Naive B cell (primary cell): Measurements from ENCODE around the gene TBC1D22A. TPM values are rescaled to one million over a fixed set of nuclear protein-coding genes. Genes with fewer than 3 reads are reported as not detected.

ENCODE experiments used
- ATAC-seq, 2 donors: fragments of 150-1000 bp; cut with Tn5 transposase; 2 replicates each; pipeline ENCODE4 v1.10.0; 2021; ENCODE audit warnings: low read depth in 2 of 2, mild to moderate bottlenecking in 2 of 2, moderate library complexity in 2 of 2
- DNase-seq: peaks from one replicate; pipeline ENCODE4 v3.0.0; 2022
- H3K27ac Mint-ChIP-seq, 6 donors: one replicate each; pipeline ENCODE4 v1.8.0; 2020 to 2022; ENCODE audit warnings: mild to moderate bottlenecking in 6 of 6, mixed read lengths in 6 of 6, moderate library complexity in 5 of 6, inconsistent platforms in 2 of 6
- H3K27me3 Mint-ChIP-seq, 3 donors: one replicate each; pipeline ENCODE4 v1.8.0; 2021 to 2022; ENCODE audit warnings: mixed read lengths in 3 of 3, mild to moderate bottlenecking in 1 of 3
- H3K36me3 Mint-ChIP-seq, 2 donors: one replicate each; pipeline ENCODE4 v1.8.0; 2020 to 2022; ENCODE audit warnings: mixed read lengths in 2 of 2, inconsistent platforms in 1 of 2, mild to moderate bottlenecking in 1 of 2
- H3K4me1 Mint-ChIP-seq, 3 donors: one replicate each; pipeline ENCODE4 v1.8.0; 2020 to 2022; ENCODE audit warnings: mixed read lengths in 3 of 3, inconsistent platforms in 1 of 3, mild to moderate bottlenecking in 1 of 3, moderate library complexity in 1 of 3
- H3K4me3 Mint-ChIP-seq, 8 donors: one replicate each; pipeline ENCODE4 v1.8.0; 2020 to 2022; ENCODE audit warnings: mild to moderate bottlenecking in 8 of 8, mixed read lengths in 8 of 8, moderate library complexity in 8 of 8, inconsistent platforms in 2 of 8
- H3K9me3 Mint-ChIP-seq, 7 donors: one replicate each; pipeline ENCODE4 v1.8.0; 2020 to 2022; ENCODE audit warnings: mixed read lengths in 7 of 7, mild to moderate bottlenecking in 5 of 7, inconsistent platforms in 2 of 7, moderate library complexity in 1 of 7
- polyA plus RNA-seq, 6 donors: library from polyadenylated mRNA; unstranded; fragments of 300-500 nt; fragmentation: Illumina TruSeq; gene quantifications; one replicate each; pipeline ENCODE4 v1.2.3, GENCODE V29; 2021; ENCODE audit warnings: low read depth in 6 of 6

Gene TBC1D22A
- polyA plus RNA-seq, 6 donors from 2014 or later: 47.2 to 74.5 (median 62.6) TPM

- H3K27ac Mint-ChIP-seq: peak overlapping the region in 2 of 6 donors; percentile 27 to 37
- H3K4me3 Mint-ChIP-seq: peak overlapping the region in 1 of 8 donors; percentile 34
- H3K9me3 Mint-ChIP-seq: no peaks in the 10 kb centered on the region
- DNase-seq (no peak), ATAC-seq (no peak)
- peaks cover 31 to 38% (median 31%) of the 10 kb centered on the region in 3 donors for H3K4me1 Mint-ChIP-seq
- no peaks in the 10 kb centered on the region for H3K27me3 Mint-ChIP-seq
- peaks cover 12 to 27% of the 10 kb centered on the region in 2 donors for H3K36me3 Mint-ChIP-seq
Observed at GRCh38 chr22:47054231-47055072, 292.0 kb downstream of the TBC1D22A start.

GRCh38 chr22:47055073-47055355, 292.6 kb downstream of the TBC1D22A start:
- Mint-ChIP-seq H3K4me1 (peaks cover 27 to 38% (median 35%) of the 10 kb centered on the region in 3 donors), H3K9me3 (no peaks in the 10 kb centered on the region), H3K27ac (peak overlapping the region in 1 of 6 donors; percentile 86), H3K4me3 (no peak overlapping the region), H3K27me3 (no peaks in the 10 kb centered on the region), H3K36me3 (peaks cover 15 to 27% of the 10 kb centered on the region in 2 donors)
- no peak for ATAC-seq
- no peak for DNase-seq

GRCh38 chr22:47055461-47055860, 293.0 kb downstream of the TBC1D22A start:
- peak overlapping the region in 3 of 6 donors; percentile 26 to 92 (median 86) for H3K27ac Mint-ChIP-seq
- H3K27me3 Mint-ChIP-seq: no peaks in the 10 kb centered on the region
- H3K4me1 Mint-ChIP-seq: peaks cover 27 to 38% (median 35%) of the 10 kb centered on the region in 3 donors
- H3K9me3 Mint-ChIP-seq: no peaks in the 10 kb centered on the region
- ATAC-seq (no peak), DNase-seq (no peak)
- H3K4me3 Mint-ChIP-seq: no peak overlapping the region
- H3K36me3 Mint-ChIP-seq: peaks cover 15 to 27% of the 10 kb centered on the region in 2 donors

- Mint-ChIP-seq H3K27ac (peak overlapping the region in 2 of 6 donors; percentile 26 to 67), H3K36me3 (peaks cover 15 to 28% of the 10 kb centered on the region in 2 donors)
Observed at GRCh38 chr22:47055921-47056320, 293.5 kb downstream of the TBC1D22A start.

GRCh38 chr22:47056361-47056760, 293.9 kb downstream of the TBC1D22A start:
- Mint-ChIP-seq H3K27ac (peak overlapping the region in 3 of 6 donors; percentile 16 to 67 (median 16)), H3K27me3 (no peaks in the 10 kb centered on the region), H3K9me3 (no peaks in the 10 kb centered on the region), H3K4me3 (peak overlapping the region in 1 of 8 donors; percentile 60), H3K4me1 (peaks cover 25 to 43% (median 37%) of the 10 kb centered on the region in 3 donors), H3K36me3 (peaks cover 17 to 32% of the 10 kb centered on the region in 2 donors)
- DNase-seq (no peak), ATAC-seq (no peak)

More at GRCh38 chr22:47055921-47056320, 293.5 kb downstream of the TBC1D22A start:
- ATAC-seq (no peak), DNase-seq (no peak)
- Mint-ChIP-seq H3K4me1 (peaks cover 27 to 39% (median 35%) of the 10 kb centered on the region in 3 donors), H3K4me3 (no peak overlapping the region), H3K27me3 (no peaks in the 10 kb centered on the region), H3K9me3 (no peaks in the 10 kb centered on the region)

- Mint-ChIP-seq H3K27me3 (no peaks in the 10 kb centered on the region), H3K27ac (peak overlapping the region in 3 of 6 donors; percentile 11 to 86 (median 54)), H3K4me3 (no peak overlapping the region), H3K36me3 (peaks cover 20 to 37% of the 10 kb centered on the region in 2 donors), H3K4me1 (peaks cover 20 to 42% (median 35%) of the 10 kb centered on the region in 3 donors), H3K9me3 (no peaks in the 10 kb centered on the region)
- ATAC-seq (no peak), DNase-seq (no peak)
Observed at GRCh38 chr22:47056776-47057470, 294.5 kb downstream of the TBC1D22A start.

- DNase-seq (no peak), ATAC-seq (no peak)
- no peaks in the 10 kb centered on the region for H3K9me3 Mint-ChIP-seq
- H3K36me3 Mint-ChIP-seq: peaks cover 29 to 43% of the 10 kb centered on the region in 2 donors
- no peaks in the 10 kb centered on the region for H3K27me3 Mint-ChIP-seq
- H3K4me3 Mint-ChIP-seq: no peak overlapping the region
- peaks cover 24 to 45% (median 35%) of the 10 kb centered on the region in 3 donors for H3K4me1 Mint-ChIP-seq
- H3K27ac Mint-ChIP-seq: peak overlapping the region in 2 of 6 donors; percentile 78 to 85
Observed at GRCh38 chr22:47057916-47058585, 295.6 kb downstream of the TBC1D22A start.

GRCh38 chr22:47059076-47059475, 296.6 kb downstream of the TBC1D22A start:
- Mint-ChIP-seq H3K4me1 (peaks cover 19 to 37% (median 32%) of the 10 kb centered on the region in 3 donors), H3K4me3 (peak overlapping the region in 1 of 8 donors; percentile 47), H3K9me3 (no peaks in the 10 kb centered on the region), H3K27me3 (no peaks in the 10 kb centered on the region), H3K36me3 (peaks cover 29 to 43% of the 10 kb centered on the region in 2 donors), H3K27ac (peak overlapping the region in 1 of 6 donors; percentile 67)
- no peak for ATAC-seq
- no peak for DNase-seq

GRCh38 chr22:47059701-47060161, 297.3 kb downstream of the TBC1D22A start:
- Mint-ChIP-seq H3K4me3 (peak overlapping the region in 1 of 8 donors; percentile 47), H3K27me3 (no peaks in the 10 kb centered on the region), H3K4me1 (peaks cover 14 to 34% (median 32%) of the 10 kb centered on the region in 3 donors), H3K36me3 (peaks cover 34 to 36% of the 10 kb centered on the region in 2 donors), H3K27ac (peak overlapping the region in 2 of 6 donors; percentile 44 to 74), H3K9me3 (no peaks in the 10 kb centered on the region)
- ATAC-seq (no peak), DNase-seq (no peak)

GRCh38 chr22:47060718-47061117, 298.3 kb downstream of the TBC1D22A start:
- peaks cover 29 to 32% of the 10 kb centered on the region in 2 donors for H3K36me3 Mint-ChIP-seq
- no peak for DNase-seq
- peaks cover 19 to 26% (median 26%) of the 10 kb centered on the region in 3 donors for H3K4me1 Mint-ChIP-seq
- H3K9me3 Mint-ChIP-seq: no peaks in the 10 kb centered on the region
- H3K4me3 Mint-ChIP-seq: no peak overlapping the region
- no peaks in the 10 kb centered on the region for H3K27me3 Mint-ChIP-seq
- ATAC-seq: no peak
- H3K27ac Mint-ChIP-seq: no peak overlapping the region

GRCh38 chr22:47061226-47061625, 298.8 kb downstream of the TBC1D22A start:
- Mint-ChIP-seq H3K36me3 (peaks cover 29 to 30% of the 10 kb centered on the region in 2 donors), H3K4me3 (peak overlapping the region in 1 of 8 donors; percentile 1), H3K27ac (no peak overlapping the region), H3K9me3 (no peaks in the 10 kb centered on the region), H3K4me1 (peaks cover 23 to 25% (median 24%) of the 10 kb centered on the region in 3 donors), H3K27me3 (no peaks in the 10 kb centered on the region)
- ATAC-seq: no peak
- DNase-seq: no peak

GRCh38 chr22:47062126-47062525, 299.7 kb downstream of the TBC1D22A start:
- no peaks in the 10 kb centered on the region for H3K27me3 Mint-ChIP-seq
- no peak overlapping the region for H3K4me3 Mint-ChIP-seq
- no peak for ATAC-seq
- no peak overlapping the region for H3K27ac Mint-ChIP-seq
- H3K9me3 Mint-ChIP-seq: no peaks in the 10 kb centered on the region
- peaks cover 21 to 29% of the 10 kb centered on the region in 2 donors for H3K36me3 Mint-ChIP-seq
- H3K4me1 Mint-ChIP-seq: peaks cover 17 to 22% (median 19%) of the 10 kb centered on the region in 3 donors
- no peak for DNase-seq

GRCh38 chr22:47063071-47063509, 300.6 kb downstream of the TBC1D22A start:
- ATAC-seq (no peak), DNase-seq (no peak)
- Mint-ChIP-seq H3K4me3 (peak overlapping the region in 1 of 8 donors; percentile 29), H3K27ac (peak overlapping the region in 2 of 6 donors; percentile 33 to 89), H3K9me3 (no peaks in the 10 kb centered on the region), H3K36me3 (peaks cover 18 to 24% of the 10 kb centered on the region in 2 donors), H3K27me3 (no peaks in the 10 kb centered on the region), H3K4me1 (peaks cover 17 to 20% (median 19%) of the 10 kb centered on the region in 3 donors)
